NCI-H2196 (cell line): Measurements from ENCODE around the gene DENND4C.
A peak's percentile ranks its signal among the peaks of the same experiment; 100 is the strongest.
"Not testable (repeated sequence)": the region's sequence is repeated elsewhere in the genome, so short reads cannot be mapped to it uniquely, and the experiment has no call there.

Experiments used
- DNase-seq: peaks from one replicate; lab custom pipeline; 2025; ENCODE audit not compliant: unreplicated experiment; lab: John Stamatoyannopoulos, UW

The DENND4C gene

GRCh38 chr9:19230355-19231125 lies at the start of gene DENND4C:
Gene DENND4C (plus strand): TSS chr9:19230693. CDS start chr9:19276175, 45,482 bp downstream.
- peak; percentile 81 for DNase-seq

- no peak for DNase-seq
Measured at GRCh38 chr9:19180991-19181390, 49.5 kb upstream of the DENND4C start.

DNA sequence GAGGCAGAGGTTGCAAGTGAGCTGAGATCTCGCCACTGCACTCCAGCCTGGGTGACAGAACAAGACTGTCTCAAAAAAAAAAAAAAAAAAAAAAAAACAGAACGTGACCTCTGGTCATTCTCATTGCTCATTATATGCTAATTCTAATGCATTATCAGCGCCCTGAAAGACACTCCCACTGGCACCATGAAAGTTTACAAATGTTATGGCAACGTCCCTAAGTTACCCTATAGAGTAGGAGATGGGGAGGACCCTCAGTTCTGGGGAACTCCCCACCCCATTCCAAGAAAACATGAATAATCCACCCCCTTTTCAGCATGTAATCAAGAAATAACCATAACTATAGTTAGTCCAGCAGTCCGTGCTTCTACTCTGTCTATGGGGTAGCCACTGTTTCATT lies 48.9 kb upstream of the DENND4C start:
- no peak for DNase-seq

- no peak for DNase-seq
Measured at GRCh38 chr9:19184144-19184917, 46.2 kb upstream of the DENND4C start.

DNA sequence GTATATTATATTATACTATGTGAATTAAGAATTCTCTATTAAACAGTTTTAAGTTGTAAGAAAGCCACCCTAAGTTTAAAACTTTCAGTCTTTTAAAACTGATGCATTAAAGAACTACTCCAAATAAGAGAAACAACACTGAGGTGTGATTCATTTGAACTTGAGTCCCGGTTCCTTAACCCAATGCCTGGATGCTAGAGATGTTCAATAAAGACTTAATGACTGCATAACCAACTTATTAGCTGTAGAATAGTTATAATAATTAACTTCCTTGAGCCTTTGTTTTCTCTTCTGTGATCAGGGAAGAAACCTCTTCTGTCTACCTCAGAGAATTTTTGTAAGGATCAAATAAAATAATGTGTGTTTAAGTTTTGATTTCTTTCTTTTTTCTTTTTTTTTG lies 45.3 kb upstream of the DENND4C start:
- DNase-seq = no peak

- no peak for DNase-seq
Measured at GRCh38 chr9:19186232-19186631, 44.3 kb upstream of the DENND4C start.

- no peak for DNase-seq
Measured at GRCh38 chr9:19188771-19189170, 41.7 kb upstream of the DENND4C start.

DNA sequence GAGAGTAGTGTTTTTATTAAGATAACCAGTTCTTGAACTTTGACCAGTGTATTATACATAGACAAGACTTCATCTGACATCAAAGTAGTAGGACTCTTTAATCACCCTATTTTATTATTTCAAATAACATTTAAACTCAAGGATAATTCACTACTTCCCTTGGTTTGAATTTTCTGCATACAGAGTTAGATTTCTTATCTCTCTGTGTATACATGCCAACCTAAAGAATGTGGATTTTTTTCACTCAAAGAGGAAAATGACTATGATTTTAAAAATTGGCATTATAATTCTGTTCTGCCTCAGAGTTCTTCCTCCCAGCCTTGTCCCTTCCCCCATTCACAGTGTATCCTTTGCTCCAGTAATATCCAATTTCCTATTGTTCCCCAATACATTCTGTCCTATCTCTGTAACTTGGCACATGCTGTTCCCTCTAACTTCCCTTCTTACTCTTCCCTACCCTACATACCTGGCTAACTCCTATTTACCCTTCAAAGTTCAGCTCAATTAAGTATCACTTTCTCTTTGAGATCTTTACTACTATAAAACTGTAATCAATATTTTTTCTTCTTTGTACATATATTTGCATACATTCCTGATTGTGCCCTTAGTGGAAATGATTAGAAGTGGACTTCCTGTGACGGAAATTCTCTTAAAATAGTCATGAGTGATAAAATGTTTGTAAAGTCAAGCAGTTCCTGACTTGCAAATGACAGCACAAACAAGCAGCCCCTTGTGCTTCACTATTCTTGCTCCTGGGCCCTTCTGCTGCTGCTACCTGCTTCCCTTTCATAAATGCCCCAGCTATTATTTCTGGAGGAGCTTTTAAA lies 38.1 kb upstream of the DENND4C start:
- DNase-seq = no peak

GRCh38 chr9:19193029-19193324 lies 37.5 kb upstream of the DENND4C start:
- no peak for DNase-seq

GRCh38 chr9:19193358-19193973 lies 37.0 kb upstream of the DENND4C start:
- DNase-seq = not testable (repeated sequence)

GRCh38 chr9:19198406-19198805 lies 32.1 kb upstream of the DENND4C start:
- DNase-seq = no peak

DNA sequence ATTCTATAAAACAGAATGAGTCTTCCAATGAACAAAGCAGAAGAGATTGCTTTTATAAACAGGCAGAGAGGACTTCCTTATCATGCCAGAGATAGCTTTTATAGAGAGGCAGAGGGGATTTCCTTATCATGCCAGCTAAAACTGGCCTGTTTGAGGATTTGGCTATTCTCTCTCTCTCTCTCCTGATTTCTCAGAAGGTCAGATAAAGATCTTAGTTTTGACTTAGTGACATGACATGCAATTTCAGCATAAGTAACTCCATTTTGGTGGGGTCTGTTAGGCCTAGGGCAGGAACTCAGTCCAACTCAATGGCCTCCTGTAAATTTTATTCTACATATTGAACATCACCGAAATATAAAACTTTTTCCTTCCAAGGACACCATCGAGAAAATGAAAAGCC lies 31.5 kb upstream of the DENND4C start:
- DNase-seq = no peak

GRCh38 chr9:19200229-19200628 lies 30.3 kb upstream of the DENND4C start:
- DNase-seq = no peak

GRCh38 chr9:19201899-19202891 lies 28.3 kb upstream of the DENND4C start:
- DNase-seq = peak; percentile 57

DNA sequence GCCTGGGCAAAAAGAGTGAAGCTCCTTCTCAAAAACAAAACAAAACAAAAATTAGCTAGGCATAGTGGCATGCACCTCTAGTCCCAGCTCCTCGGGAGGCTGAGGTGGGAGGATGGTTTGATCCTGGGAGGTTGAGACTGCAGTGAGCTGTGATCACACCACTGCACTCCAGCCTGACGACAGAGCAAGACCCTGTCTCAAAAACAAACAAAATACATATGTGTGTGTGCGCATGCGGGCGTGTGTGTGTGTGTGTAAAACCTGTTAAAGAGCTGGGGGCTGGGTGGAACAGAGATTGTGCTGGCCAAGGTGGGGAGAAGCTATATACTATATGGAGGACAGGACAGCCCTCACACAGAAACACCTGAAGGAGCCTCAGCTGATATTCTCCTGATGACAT lies 27.4 kb upstream of the DENND4C start:
- DNase-seq = no peak

GRCh38 chr9:19208653-19209052 lies 21.8 kb upstream of the DENND4C start:
- DNase-seq = no peak

GRCh38 chr9:19209188-19209587 lies 21.3 kb upstream of the DENND4C start:
- DNase-seq = no peak

- DNase-seq = no peak
Measured at GRCh38 chr9:19213823-19214222, 16.7 kb upstream of the DENND4C start.

DNA sequence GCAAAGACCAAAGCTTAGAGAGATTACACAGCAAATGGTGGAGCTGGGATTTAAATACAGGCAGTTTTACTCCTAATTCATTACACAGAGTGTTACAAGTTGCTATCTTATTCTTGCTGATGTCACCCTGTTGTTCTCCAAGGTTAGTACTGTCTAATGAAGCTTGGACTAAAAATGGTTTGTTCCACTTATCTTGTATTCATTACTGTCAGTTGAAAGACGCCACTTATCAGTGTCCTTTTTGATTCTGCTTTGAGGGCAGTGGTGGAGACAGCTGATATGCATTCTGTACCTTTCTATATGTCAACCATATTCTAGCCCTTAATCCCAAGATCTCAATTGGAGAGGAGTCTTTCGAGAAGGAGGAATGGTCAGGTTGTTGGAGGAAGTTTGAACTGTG lies 14.0 kb upstream of the DENND4C start:
- no peak for DNase-seq

- no peak for DNase-seq
Measured at GRCh38 chr9:19221326-19221725, 9.2 kb upstream of the DENND4C start.
